Activated CD8-positive, alpha-beta memory T cell treated with anti-CD3 and anti-CD28 coated beads for 36 hours (primary cell): Measurements from ENCODE around the gene PRKCA. TPM values are rescaled to one million over a fixed set of nuclear protein-coding genes. Genes with fewer than 3 reads are reported as not detected.

Experiments used
- CTCF ChIA-PET: fragments of 350-600 bp; sonication (Branson Sonifier 250); formaldehyde crosslinking; loops from one replicate; lab custom pipeline; 2021; ENCODE audit warnings: antibody characterized with exemption; lab: Charles Lee
- POLR2A ChIA-PET: fragments of 350-600 bp; sonication (Branson Sonifier 250); formaldehyde crosslinking; loops from one replicate; lab custom pipeline; 2021; ENCODE audit warnings: antibody characterized with exemption; lab: Charles Lee
- total RNA-seq, 2 experiments: library from RNA; stranded (reverse); gene quantifications; one replicate each; pipeline ENCODE4 v1.2.3, GENCODE V29; 2021

Gene PRKCA
- total RNA-seq, 2 experiments from 2014 or later, result 70.3 to 73.4 TPM

GRCh38 chr17:66753126-66753920 is 450.9 kb downstream of the PRKCA start:
- POLR2A ChIA-PET, result interaction anchor here (0.5 kb wide), 1 partner anchor 19 kb away, joined by 3 read pairs; no protein-coding TSS in a partner anchor
- CTCF ChIA-PET, result interaction anchor here (0.5 kb wide), 1 partner anchor 556 kb away, joined by 3 read pairs; no protein-coding TSS in a partner anchor

GRCh38 chr17:66755101-66755943 is 452.9 kb downstream of the PRKCA start:
- CTCF ChIA-PET, result no interaction called here
- POLR2A ChIA-PET, result no interaction called here

- POLR2A ChIA-PET, result no interaction called here
Observed at GRCh38 chr17:66755944-66756290, 453.5 kb downstream of the PRKCA start.

GRCh38 chr17:66760324-66760723 is 457.9 kb downstream of the PRKCA start:
- ChIA-PET POLR2A (no interaction called here), CTCF (no interaction called here)

More at GRCh38 chr17:66755944-66756290, 453.5 kb downstream of the PRKCA start:
- CTCF ChIA-PET, result no interaction called here

GRCh38 chr17:66762276-66762675 is 459.9 kb downstream of the PRKCA start:
- ChIA-PET POLR2A (no interaction called here), CTCF (no interaction called here)

- POLR2A ChIA-PET, result no interaction called here
- CTCF ChIA-PET, result no interaction called here
Observed at GRCh38 chr17:66763056-66763455, 460.6 kb downstream of the PRKCA start.

- ChIA-PET POLR2A (no interaction called here), CTCF (no interaction called here)
Observed at GRCh38 chr17:66764506-66764905, 462.1 kb downstream of the PRKCA start.

GRCh38 chr17:66767154-66767933 is 464.9 kb downstream of the PRKCA start:
- ChIA-PET CTCF (no interaction called here), POLR2A (no interaction called here)

- POLR2A ChIA-PET, result no interaction called here
Observed at GRCh38 chr17:66769911-66770310, 467.5 kb downstream of the PRKCA start.

GRCh38 chr17:66772148-66772812 is 469.9 kb downstream of the PRKCA start:
- CTCF ChIA-PET, result no interaction called here
- POLR2A ChIA-PET, result interaction anchor here (0.7 kb wide), 1 partner anchor 18 kb away, joined by 3 read pairs; no protein-coding TSS in a partner anchor

More at GRCh38 chr17:66769911-66770310, 467.5 kb downstream of the PRKCA start:
- CTCF ChIA-PET, result no interaction called here

- POLR2A ChIA-PET, result no interaction called here
- CTCF ChIA-PET, result no interaction called here
Observed at GRCh38 chr17:66775271-66775670, 472.9 kb downstream of the PRKCA start.

GRCh38 chr17:66775881-66776400 is 473.5 kb downstream of the PRKCA start:
- ChIA-PET POLR2A (no interaction called here), CTCF (no interaction called here)

- ChIA-PET POLR2A (no interaction called here), CTCF (no interaction called here)
Observed at GRCh38 chr17:66776999-66777688, 474.7 kb downstream of the PRKCA start.

GRCh38 chr17:66777689-66778225 is 475.3 kb downstream of the PRKCA start:
- ChIA-PET POLR2A (no interaction called here), CTCF (no interaction called here)

GRCh38 chr17:66778531-66779236 is 476.3 kb downstream of the PRKCA start:
- CTCF ChIA-PET, result no interaction called here
- POLR2A ChIA-PET, result interaction anchor here (0.7 kb wide), 1 partner anchor 83 kb away, joined by 8 read pairs; no protein-coding TSS in a partner anchor

GRCh38 chr17:66779237-66779606 is 476.8 kb downstream of the PRKCA start:
- ChIA-PET POLR2A (no interaction called here), CTCF (no interaction called here)

GRCh38 chr17:66781135-66781534 is 478.7 kb downstream of the PRKCA start:
- ChIA-PET CTCF (no interaction called here), POLR2A (no interaction called here)
